NCI-H2196 (cell line): Measurements from ENCODE around the gene MACF1.
"Not testable (repeated sequence)": the region's sequence is repeated elsewhere in the genome, so short reads cannot be mapped to it uniquely, and the experiment has no call there.

Experiments used
- DNase-seq: peaks from one replicate; lab custom pipeline; 2025; ENCODE audit not compliant: unreplicated experiment; lab: John Stamatoyannopoulos, UW

MACF1 gene

DNA sequence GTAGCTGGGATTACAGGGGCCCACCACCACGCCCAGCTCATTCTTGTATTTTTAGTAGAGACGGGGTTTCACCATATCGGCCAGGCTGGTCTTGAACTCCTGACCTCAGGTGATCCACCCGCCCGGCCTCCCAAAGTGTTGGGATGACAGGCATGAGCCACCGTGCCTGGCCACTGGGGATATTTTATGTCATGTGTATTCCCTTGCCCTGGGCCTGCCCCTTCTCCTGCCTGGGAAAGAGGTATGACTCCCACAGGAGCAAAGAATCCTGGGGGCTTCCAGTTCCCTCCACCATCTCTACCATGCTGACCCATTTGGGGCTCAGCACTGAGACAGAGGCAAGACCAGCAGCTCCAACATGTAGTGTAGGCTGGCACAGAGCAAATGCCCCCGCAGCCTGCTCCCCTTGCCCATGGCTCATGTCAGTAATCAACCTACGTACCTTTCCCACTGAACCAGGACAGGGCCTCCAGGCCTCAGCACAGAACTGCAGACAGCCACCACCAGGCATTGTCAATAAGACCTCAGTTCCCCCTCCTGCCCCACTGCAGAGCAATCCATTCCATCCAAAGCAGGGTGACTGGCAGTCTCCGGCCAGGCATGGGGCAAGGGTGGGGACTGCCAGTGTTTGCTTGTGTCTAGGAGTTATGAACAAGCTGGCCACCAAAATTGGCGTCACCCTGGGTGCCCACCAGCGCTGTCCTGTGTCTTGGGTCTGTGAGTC lies 322.1 kb downstream of the MACF1 start:
- DNase-seq = no peak

DNA sequence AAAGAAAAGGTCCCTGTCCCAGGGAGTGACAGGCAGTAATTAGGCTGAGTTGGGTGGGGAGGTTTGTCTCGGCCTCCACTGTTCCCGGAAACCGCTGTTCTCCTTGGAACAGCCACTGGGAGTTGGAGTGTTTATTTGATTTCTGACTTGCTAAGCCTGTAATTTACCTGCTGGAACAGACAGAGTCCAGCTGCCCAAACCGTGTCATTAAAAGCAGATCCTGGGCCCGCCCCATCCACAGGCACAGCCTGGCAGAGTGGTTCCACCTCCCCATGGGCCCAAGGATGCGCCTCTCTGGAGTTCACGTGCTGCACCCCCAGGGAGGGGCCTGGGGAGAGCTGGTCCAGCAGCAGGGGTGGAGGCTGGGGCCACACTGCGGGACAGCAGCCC lies 322.7 kb downstream of the MACF1 start:
- DNase-seq = not testable (repeated sequence)

DNA sequence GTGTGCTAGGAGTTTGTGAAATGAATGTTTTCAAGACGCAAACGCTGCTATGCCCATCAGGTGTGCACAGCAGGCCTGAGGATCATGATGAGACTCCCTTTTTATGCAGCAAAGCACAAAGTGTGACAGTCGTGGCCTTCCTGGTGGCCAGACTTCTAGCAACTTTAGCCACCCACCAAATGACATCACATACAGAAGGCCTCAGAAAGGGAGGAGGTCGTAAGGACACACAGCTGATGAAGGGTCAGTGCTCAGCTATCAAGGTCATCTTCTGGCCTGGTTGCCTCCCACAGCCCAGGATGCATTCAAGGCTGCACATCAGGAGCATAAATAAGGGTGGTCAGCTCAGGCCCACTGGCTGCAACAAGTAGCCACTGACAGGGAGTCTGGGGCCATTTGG lies 323.6 kb downstream of the MACF1 start:
- DNase-seq = no peak

DNA sequence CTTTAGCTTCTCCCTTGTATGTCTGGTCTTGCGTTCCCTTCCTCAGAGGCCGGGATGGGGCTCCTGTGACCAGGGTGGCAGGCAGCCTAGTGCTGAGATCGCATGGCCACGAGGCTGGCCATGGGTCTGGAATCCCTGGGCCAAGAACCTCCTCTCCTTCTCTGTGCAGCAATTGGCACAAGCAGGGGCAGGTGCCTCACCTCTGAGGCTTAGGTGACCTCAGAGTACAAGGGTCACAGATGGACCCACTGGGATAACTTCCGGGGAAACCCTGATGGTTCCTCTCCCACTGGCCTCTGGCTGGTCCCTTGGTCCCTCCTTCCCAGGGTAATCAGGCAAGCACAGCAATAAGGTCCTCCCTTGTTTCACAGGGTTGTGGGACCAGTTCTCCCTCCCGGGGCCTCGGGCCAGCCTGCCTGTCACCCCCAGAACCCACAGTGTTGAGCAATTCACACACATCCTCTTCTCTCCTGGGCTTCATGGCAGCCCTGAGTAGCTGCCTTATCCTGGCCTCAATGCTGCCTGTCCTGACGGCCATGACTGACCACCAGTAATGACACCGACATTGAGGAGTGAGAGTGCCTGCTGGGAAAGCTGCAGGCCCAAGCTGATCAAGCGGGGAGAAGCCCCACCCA lies 325.5 kb downstream of the MACF1 start:
- DNase-seq = no peak

DNA sequence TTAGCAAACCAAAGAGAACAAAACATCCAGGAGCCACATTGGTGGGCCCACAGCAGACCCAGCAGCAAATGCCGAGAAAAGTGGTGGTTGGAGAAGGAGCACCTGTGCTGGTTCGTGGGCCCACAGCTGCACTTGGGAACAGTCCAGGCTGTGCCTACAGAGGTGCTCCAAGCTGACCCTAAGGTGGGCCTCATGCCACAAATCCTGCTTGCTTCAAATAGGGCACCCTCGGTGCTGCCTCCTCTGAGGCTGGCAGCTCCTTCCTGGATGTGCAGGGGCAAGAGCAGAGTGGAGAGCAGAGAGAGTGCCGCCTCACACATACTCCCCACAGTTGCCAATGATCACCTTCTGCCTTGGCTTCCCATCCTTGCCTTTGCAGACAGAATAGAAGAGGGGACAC lies 327.0 kb downstream of the MACF1 start:
- DNase-seq = no peak

GRCh38 chr1:39533442-39533841 lies 328.9 kb downstream of the MACF1 start:
- no peak for DNase-seq
